Measurements from ENCODE around the gene CDAN1. TPM values are rescaled to one million over a fixed set of nuclear protein-coding genes. Genes with fewer than 3 reads are reported as not detected.

Gene CDAN1
- total RNA-seq, 1 donor from 2014 or later, result 10.9 TPM

- no peak for DNase-seq
These were observed 2.8 kb downstream of the CDAN1 start for GRCh38 chr15:42734076-42734672.

DNA sequence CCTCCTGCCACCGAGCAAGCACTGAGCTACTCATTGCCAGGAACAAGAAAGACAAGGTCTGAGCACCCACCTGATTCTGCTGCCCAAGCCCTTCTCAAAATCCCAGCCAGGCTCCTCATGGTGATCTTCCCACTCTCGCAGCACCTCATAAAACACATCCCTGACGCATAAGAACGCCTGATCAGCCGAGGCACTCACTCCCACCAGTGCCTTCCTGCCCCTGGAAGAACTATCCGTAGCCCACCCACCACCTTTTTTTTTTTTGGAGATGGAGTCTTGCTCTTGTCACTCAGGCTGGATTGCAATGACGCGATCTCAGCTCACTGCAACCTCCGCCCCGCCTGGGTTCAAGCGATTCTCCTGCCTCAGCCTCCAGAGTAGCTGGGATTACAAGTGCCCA, 3.9 kb downstream of the CDAN1 start:
- DNase-seq, result no peak

DNA sequence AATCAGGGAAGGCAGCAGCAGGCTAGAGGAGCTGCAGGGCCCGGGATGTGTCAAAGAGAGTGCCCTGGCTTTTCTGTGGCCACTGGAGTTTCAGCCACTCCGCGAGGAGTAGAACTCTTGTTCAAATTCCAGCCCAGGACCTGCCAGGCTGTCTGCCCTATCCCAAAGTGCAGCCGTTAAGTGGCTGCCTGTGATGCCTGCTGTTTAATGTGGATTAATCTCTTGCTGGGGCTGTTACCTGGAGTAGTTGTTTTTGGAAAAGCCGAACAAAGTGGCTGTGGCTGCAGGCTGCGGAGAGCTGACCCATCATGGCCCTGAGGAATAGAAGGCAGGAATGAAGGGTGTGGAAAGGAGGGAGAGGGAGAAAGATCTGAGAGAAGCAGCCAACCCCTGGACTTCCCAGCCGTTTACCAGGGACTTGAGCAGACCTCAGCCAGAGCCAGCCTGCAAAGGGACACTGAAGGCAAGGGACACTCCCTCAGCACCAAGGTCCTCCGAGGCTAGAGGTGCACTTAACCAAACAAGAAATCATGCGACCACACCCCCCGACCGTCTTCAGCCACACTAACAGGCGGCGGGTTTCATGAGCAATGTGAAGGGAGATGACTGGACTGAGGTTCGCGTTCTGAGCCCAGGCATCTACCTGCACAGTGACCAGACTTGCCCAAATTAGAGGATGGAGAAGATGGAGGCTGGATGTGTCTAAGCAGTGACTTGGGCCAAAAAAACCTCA, 4.7 kb downstream of the CDAN1 start:
- DNase-seq, result no peak

- DNase-seq, result no peak
These were observed 5.5 kb downstream of the CDAN1 start for GRCh38 chr15:42731461-42731860.

GRCh38 chr15:42730536-42730935, 6.4 kb downstream of the CDAN1 start:
- DNase-seq, result no peak

- no peak for DNase-seq
These were observed 6.8 kb downstream of the CDAN1 start for GRCh38 chr15:42730135-42730534.

DNA sequence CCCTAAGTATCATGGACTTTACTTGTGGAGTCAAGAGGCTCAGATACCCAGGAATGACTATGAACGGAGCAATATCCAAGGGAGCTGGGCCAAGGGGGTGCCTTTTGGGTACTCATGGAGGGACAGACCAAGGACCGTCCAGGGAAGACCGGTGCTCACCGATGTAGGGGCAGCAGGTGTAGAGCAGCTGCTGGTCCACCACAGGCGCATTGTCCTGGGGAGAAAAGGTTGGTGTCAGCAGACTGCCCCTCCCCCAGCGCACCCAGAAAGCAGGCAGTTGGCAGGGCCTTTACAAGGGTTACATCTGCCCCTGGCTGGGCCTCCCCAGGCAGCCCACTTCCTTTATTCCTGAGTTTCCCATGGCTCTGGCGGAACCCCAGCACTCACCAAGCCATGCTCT, 7.5 kb downstream of the CDAN1 start:
- DNase-seq, result no peak

- DNase-seq, result no peak
These were observed 8.0 kb downstream of the CDAN1 start for GRCh38 chr15:42728972-42729371.

- DNase-seq, result no peak
These were observed 8.4 kb downstream of the CDAN1 start for GRCh38 chr15:42728560-42728959.

DNA sequence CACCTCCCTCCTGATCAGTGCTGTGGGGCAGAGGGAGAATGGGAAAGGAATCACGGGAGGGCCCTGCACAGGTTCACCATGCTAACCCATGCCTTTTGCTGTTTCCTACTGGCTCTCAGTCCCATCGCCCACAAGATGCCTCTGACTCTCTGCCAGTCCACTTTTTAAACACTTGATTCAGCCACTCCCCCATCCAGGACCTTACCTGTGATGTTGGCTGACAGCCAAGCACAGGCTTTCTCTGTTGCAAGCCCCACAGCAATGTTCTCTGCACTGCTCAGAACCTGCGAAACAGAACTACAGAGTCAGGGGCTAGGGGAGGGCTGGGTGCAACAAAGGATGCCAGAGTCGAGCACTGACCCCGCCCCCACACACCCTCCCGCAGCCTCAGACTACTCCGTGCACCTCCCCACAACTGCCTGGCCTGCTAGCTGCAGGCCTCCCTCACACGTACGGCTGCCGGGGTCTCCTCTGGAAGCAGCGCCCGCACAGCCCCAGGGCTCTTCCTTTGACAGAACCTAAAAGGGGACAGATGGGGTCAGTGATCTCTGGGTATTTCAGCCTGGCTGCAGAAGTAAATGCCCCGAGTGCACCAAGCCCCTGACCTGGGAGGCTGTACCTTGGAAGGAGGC, 9.1 kb downstream of the CDAN1 start:
- no peak for DNase-seq

DNA sequence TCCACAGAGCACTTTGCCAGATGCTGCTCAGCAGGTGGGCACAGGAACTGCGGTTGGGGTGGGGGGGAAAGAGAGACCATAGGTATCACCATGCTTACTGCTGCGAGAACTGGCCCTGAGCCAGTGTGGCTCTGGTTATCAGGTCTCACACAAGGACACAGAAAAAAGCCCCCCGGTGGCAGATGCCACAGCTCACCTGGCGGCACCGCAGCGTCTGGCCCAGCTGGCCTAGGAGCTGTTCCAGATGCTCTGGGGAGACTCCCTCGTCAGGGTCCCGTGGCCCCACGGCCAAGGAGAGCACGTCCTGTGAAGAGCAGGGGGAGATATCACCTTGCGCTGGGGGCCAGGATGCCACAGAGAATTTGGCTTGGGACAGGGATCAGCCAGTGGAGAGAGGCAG, 10.8 kb downstream of the CDAN1 start:
- no peak for DNase-seq

- DNase-seq, result no peak
These were observed 11.5 kb downstream of the CDAN1 start for GRCh38 chr15:42725331-42725903.

- no peak for DNase-seq
These were observed 12.7 kb downstream of the CDAN1 start for GRCh38 chr15:42724276-42724675.

DNA sequence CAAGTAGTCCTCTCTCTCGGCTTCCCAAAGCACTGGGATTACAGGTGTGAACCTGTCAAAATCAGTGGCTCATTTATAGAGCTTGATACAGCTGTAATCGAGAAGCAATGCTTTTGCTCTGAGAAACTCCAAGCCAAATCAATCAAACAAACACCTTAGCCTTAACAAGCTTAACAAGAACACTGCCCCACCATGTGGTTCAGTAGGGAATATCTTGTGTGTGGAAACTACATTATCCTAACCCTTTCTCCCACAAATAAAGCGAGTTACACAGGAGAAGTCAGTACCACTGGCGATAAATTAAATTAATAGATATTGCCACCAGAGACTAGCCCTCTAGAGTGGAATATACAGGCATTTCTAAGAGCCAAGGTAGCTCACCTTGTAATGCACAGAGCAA, 13.9 kb downstream of the CDAN1 start:
- DNase-seq, result no peak

- DNase-seq, result no peak
These were observed 15.0 kb downstream of the CDAN1 start for GRCh38 chr15:42721916-42722315.

DNA sequence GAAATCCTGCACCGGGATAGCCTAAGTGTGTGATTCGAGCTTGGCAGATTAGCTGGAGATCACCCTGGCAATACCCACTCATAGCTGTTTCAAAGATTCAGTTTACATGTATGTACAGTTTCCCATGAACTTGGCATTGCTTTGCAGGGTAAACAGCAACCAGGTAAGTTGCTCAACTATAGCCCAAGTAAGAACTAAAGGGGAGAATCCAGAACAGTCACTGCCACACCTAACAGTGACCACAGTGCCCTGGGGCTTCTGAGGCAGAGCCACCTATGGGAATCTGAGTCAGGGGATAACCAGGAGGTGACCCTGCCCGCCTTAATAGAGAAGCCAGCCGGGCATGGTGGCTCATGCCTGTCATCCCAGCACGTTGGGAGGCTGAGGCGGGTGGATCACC, 15.9 kb downstream of the CDAN1 start:
- no peak for DNase-seq

DNA sequence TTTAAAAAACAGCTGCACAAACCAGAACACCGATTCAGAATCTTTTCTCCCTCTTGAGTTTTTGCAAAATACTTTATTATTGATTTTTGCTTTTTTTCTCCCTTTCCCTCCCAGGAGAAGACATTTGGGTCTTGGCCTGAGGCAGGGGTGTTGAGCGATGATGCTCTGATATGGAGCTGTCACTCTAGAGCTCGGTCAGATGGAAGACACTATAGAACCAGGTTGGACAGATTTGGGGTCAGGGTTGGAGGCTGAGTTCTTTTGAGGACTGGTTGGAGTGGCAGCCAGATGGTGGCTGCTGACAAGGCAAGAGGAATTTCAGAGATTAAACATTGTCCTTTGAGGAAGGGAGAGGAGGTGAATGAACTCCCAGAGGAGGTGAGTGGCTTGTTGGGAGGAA, 16.9 kb downstream of the CDAN1 start:
- DNase-seq, result no peak

DNA sequence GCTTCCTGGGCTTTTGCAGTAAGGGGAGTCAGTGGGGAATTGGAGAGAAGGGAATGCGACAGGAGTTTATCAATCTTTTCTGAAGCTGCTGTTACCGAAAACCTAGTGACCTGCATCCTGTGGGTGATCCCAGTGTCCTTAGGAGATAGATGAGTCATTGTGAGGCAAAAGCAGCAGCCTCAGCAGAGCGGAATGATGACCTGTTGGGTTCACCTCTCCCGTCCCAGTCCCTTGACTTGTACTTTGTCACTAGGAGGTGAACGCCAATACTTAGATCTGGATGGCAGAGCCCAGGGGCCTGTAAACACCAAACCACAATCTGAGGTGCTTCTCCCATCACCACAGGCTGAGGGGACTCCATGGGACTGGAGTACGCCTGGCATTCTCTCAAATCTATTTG, 17.9 kb downstream of the CDAN1 start:
- DNase-seq, result no peak

- no peak for DNase-seq
These were observed 20.3 kb downstream of the CDAN1 start for GRCh38 chr15:42716626-42717025.

DNA sequence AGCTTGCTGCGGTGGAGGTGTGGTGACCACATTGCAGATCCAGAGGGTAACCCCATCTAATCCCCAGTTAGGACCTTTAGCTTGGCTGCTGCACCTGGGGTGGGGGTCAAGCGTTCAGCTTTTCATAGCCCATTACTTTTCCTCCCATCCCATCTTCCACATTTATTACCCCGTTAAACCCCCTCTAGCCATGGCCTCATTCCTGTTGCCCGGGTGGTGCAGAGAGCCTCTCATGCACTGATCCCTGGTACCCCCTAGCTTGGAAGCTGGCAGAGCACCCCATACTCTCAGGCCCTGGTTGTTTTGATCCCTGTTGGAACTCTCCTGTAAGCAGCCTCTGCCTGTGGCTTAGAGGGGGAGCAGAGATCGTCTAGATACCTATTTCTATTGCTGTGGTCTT, 20.8 kb downstream of the CDAN1 start:
- DNase-seq, result no peak

DNA sequence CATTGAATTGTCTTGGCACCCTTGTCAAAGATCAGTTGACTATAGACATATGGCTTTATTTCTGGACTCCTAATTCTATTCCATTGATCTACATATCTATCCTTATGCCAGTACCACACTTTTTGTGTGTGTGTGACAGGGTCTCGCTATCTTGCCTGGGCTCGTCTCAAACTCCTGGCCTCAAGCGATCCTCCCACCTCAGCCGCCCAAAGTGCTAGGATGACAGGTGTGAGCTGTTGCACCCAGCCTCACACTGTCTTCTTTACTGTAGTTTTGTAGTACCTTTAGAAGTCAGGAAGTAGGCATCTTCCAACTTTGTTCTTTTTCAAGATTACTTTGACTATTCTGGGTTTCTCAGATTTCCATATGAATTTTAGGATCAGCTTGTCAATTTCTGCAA, 24.3 kb downstream of the CDAN1 start:
- no peak for DNase-seq

DNA sequence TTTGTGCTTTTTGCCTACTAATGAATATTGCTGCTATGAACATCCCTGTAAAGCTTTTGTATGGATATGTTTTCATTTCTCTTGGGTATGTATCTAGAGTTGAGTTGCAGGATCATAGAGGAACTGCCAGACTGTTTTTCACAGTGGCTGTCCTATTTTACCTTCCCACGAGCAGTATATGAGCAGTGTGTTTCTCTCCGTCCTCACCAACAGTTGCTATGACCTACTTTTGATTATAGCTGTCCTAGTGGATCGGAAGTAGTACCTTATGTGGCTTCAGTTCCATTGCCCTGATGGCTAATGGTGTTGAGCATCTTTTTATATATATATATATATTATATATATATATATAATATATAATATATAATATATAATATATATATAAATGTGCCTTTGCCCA, 25.2 kb downstream of the CDAN1 start:
- DNase-seq, result no peak

DNA sequence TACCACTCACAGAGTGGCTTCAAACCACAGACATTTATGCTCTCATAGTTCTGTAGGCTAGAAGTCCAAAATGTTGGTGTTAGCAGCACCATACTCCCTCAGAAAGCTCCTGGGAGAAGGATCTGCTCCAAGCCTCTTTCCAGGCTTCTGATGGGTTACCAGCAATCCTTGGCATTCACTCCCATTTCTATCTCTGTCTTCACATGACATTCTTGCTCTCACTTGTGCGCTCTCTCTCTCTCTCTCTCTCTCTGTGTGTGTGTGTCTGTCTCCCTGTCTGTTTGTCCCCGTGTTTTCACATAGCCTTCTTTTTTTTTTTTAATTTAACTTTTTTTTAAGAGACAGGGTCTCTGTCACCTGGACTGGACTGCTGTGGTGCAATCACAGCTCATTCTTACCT, 26.3 kb downstream of the CDAN1 start:
- no peak for DNase-seq
